ENCODE measurements around the gene FKRP.
"Not testable (repeated sequence)": the region's sequence is repeated elsewhere in the genome, so short reads cannot be mapped to it uniquely, and the experiment has no call there.

Gene FKRP, protein sequence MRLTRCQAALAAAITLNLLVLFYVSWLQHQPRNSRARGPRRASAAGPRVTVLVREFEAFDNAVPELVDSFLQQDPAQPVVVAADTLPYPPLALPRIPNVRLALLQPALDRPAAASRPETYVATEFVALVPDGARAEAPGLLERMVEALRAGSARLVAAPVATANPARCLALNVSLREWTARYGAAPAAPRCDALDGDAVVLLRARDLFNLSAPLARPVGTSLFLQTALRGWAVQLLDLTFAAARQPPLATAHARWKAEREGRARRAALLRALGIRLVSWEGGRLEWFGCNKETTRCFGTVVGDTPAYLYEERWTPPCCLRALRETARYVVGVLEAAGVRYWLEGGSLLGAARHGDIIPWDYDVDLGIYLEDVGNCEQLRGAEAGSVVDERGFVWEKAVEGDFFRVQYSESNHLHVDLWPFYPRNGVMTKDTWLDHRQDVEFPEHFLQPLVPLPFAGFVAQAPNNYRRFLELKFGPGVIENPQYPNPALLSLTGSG

DNA sequence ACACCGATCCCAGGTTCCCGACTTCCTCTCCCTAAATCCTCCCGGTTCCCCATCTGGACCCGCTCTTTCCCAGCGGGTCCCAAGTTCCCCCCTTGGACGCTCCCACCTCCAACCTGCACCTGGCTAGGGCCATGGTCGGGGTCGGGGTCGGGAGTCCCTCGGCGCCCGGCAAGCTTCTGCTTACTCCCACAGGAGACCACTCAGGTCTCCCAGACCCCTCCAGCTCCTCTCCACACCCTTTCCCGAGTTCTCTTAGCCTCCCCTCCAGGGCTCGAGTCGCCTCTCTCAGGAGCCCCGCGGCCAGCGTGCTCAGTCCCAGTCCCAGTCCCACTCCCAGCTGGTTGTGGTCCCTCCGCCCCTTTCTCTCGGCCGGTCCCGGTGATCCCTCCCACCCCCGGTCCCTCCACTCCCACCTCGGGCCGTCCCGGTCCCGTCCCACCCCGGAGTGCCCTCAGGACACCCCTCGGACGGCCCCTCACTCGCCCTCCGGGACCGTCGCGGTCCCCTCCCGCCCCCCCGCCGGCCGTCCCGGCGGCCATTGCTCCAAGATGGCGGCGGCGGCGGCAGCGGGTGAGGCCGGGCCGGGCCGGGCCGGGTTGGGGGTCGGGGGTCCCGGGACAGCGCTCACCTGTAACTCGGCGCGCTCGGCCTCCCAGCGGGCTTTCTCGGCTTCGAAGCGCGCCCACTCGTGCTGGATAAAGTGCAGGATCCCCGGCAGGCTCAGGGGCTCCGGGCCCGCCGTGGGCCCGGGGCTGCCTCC, at the start of gene FKRP:
FKRP (plus strand) TSS at position 537 of the 760 bp plus-strand sequence. CDS start 9,394 bp downstream, outside the sequence.
- no peak for DNase-seq (ENCODE audit: low spot score)

DNA sequence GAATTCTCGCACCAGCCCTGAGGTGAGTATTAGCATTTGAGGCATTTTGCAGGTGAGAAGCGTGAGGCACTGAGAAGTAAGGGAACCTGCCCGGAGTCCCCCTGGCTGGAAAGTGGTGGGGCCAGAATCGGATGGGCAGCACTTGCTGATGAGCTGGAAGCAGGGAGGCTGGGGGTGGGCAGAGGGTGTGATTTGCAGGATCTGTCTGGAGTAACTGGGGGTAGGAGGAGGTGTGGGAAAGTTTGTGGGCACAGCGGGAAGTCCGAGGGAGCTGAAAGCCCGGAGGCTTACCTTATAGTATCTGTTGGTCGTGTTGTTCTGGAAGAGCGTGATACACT, 49.0 kb upstream of the FKRP start:
- no peak for DNase-seq (ENCODE audit: low spot score)

DNA sequence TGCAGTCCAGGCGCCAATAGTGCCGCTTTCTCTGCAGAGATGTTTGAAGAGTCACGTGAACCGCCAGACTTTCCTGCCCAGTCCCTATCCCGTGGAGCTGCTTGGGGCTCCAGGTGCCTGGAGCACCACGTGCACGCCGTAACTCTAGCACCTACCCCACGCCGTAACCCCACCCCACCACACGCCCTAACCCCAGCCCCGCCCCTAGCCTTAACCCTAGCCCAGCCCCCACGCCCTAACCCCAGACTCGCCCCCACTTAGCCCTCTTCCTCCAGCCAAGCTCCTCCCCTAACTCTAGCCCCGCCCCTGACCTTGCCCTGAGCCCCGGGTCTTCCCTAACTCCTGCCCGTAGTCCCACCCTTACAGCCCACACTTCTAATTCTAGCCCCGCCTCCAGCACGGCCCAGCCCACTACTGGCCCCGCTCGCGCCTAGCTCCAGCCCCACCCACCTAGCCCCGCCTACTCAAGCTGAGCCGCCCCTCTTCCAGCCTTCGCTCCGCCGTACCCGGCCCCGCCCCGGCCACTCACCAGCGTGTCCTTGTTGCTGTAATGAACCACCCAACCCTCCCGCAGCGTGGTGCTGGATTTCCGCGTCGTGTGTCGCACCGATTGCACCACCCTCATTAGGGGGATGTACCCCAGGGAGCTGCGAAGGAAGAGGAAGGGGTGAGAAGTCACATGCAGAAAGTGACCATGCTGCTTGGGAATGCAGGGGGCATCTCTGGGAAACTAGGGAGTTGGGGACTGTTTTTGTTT, 48.5 kb upstream of the FKRP start:
- DNase-seq (ENCODE audit: low spot score): peak; percentile 96

DNA sequence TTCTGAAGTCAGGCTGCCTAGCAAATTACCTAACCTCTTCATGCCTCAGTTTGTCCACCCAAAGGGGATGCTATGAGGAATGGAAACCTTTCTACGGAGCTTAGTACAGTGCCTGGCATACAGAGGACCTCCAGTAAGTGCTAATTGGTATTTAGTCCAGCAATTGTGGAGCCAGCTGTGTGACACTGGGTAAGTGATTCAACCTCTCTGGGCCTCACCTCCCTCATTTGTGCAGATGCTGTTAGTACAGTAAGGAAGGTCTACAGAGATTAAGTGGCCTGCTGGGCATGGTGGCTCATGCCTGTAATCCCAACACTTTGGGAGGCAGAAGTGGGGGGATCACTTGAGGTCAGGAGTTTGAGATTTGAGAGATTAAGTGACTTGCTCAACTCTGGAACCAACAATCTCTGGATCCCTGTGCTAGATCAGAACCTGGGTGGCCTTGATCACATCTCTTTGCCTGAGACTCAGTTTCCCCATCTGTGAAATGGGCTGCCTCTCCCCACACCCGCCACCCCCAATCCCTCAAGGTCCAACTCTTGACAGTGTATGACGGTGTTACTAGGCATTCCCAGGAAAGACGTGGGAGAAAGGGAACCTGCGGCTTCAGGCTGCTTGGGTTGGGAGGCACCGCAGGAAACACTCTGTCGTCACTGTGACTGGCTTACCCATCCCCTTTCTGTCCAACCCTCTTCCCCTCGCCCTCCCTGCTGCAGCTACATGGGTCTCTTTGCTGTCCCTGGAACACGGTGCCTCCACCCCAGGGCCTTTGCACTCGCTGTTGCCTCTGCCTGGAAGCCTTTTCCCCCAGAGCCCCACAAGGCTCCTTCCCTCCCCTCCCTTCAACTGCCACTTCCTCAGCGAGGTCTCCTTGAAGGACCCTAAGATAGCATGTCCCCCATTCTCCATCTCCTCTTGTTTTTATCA, 47.2 kb upstream of the FKRP start:
- no peak for DNase-seq (ENCODE audit: low spot score)

DNA sequence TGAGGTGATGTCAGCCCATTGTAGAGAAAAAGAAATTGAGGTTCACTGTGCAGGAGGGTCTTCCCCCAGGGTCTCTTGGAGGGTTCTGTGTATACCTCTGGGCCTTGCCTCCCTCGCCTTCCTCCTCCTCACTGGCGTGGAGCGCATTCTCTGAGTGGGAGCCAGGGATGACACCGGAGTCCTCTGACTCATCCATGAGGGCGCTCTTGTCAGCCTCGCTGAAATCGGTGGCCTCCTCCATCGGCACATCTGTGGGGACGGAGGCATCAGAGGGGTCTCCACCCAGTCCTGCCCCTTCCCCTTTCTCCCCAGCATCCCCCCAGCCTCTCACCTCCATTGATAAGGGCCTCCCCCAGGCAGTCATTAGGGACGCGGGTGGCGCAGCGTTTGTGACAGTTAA, 45.2 kb upstream of the FKRP start:
- DNase-seq (ENCODE audit: low spot score): no peak

DNA sequence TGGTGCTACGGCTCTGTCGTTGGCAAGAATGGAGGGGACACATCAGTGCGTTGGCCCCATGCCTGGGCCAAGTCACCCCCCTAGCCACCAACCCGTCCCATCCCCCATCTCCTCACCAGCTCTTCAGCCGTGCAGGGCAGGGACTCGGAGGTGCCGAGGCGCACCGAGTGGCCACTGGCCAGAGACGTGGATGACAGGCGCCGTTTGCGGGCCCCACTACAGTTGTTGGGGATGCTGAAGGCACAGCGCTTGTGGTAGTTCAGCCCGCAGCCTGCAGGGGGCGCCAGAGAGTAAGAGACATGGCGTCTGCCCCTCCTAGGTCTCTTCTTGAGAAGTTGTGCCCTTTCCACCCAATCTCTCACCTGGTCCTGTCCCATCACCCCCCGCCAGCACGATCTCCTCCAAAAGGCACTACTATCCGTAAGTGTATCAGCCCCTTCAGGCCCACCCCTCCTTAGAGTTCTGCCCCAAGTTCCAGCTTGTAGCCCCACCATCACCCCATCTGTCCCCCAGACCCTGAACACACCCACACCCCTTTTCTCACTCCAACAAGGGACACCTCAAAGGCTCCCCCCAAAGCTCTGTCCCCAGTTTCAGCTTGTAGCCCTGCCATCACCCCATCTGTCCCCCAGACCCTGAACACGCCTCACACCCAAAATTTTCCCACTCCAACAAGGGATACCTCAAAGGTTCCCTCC, 41.3 kb upstream of the FKRP start:
- DNase-seq (ENCODE audit: low spot score): peak; percentile 80

DNA sequence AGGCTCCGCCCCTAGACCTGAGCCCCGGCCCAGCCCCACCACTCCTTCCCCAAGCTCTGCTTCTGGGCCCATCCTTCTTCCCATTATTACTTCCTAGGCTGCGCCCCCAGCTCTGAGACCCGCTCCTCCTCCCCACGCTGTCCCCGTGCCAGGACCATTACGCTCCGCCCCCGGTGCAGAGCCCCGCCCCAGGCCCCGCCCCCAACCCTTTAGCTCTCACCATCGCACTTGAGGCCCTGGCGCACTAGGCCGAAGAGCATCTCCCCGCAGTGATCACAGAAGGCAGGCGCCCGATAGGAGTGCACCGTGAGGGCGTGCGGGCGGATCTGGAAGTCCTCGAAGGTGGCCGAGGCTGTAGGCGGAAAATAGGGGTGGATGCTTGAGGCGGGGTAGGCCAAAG, 35.2 kb upstream of the FKRP start:
- DNase-seq (ENCODE audit: low spot score): no peak

DNA sequence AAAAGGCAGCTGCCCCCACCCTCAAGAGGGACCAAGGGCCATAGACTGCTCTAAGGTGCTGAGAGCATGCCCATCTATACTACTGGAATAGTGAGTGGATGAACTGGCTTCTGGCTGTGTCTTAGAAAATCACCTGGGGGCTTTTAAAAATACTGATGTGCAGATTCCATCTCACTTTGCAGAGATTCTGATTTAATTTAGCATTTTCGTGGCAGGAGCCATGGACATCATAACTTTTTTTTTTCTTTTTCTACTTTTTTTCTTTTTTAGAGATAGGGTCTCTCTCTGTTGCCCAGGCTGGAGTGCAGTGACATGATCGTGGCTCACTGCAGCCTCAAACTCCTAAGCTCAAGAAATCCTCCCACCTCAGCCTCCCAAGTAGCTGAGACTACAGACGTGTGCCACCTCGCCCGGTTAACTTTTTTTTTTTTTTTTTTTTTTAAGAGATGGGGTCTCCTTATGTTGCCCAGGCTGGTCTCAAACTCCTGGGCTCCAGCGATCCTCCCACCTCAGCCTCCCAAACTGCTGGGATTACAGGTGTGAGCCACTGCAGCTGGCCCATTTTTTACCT, 33.0 kb upstream of the FKRP start:
- not testable (repeated sequence) for DNase-seq (ENCODE audit: low spot score)

DNA sequence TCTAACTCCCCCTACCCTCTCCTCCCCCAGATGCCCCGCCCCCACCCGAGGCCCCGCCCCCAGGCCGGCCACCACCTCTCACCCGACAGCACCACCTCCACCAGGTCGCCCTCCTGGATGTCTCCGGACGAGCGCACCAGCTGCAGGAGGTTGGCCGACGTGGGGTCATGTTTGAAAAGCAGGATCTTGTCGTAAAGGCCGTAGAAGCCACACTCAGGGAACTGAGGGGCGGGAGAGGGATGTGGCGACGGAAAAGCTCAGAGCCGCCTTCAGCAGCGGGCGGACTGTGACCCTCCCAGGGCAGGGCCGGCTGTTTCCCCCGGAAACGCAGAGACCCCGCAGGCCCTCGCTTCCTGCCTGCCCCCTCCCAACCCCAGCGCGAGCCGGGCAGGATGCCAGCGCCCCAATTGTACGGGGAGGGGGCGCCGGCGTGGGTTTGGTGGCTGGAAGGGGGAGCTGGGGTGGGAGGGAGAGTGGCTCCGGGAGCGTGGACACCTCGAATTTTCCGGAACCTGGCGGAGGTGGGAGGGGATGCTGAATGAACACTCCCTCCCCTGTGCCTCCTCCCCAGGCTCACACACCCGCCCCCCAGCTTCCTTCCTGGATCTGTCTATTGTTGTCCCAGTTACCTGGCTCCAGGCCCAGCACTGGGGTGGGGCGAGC, 31.9 kb upstream of the FKRP start:
- peak; percentile 85 for DNase-seq (ENCODE audit: low spot score)

DNA sequence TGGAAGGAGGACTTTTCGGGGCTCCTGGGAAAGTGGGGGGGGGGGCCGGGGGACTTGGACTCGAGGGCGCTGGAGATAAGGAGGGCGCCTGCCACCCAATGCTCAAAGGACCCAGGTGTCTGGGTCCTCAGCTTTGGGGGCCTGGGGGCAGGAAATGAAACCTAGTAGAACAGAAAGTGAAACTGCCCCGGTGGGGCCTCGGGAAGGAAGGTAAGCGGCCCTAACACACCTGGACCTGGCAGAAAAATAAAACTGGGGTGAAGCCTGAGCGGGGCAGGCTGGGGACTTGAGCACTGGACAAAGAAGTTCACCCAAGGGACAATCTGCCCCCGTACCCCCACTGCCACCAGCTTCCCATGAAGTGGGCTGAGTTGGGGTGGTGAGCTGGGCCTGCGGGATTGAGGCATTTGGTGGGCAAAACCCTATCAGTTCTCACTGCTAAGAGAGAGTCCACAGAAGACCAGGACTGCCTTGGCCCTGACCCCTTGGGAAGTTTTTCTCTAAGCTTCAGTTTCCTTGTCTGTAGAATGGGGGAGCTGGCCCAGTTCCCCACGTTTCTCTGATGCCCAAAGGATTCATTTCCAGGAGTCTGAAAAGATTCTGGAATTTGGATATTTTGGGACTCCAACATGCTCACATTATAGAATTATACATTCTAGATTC, 31.3 kb upstream of the FKRP start:
- DNase-seq (ENCODE audit: low spot score): no peak

DNA sequence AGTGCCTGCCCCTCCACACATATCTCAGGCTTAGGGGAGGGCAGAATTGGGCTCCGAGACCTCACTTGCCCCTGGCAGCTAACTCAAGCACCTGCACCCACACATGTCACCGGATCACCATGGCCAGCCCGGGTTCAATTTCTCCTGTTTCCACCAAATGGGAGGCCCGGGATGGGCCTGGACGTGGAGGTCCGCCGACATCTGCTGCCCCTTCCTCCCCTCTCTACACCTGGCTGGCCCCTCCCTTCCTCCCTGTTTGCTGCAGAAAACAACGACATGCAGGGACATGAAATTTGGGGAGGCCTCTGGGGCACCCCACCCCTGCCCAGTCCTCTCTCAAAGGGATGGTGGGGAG, 30.3 kb upstream of the FKRP start:
- DNase-seq (ENCODE audit: low spot score): no peak

DNA sequence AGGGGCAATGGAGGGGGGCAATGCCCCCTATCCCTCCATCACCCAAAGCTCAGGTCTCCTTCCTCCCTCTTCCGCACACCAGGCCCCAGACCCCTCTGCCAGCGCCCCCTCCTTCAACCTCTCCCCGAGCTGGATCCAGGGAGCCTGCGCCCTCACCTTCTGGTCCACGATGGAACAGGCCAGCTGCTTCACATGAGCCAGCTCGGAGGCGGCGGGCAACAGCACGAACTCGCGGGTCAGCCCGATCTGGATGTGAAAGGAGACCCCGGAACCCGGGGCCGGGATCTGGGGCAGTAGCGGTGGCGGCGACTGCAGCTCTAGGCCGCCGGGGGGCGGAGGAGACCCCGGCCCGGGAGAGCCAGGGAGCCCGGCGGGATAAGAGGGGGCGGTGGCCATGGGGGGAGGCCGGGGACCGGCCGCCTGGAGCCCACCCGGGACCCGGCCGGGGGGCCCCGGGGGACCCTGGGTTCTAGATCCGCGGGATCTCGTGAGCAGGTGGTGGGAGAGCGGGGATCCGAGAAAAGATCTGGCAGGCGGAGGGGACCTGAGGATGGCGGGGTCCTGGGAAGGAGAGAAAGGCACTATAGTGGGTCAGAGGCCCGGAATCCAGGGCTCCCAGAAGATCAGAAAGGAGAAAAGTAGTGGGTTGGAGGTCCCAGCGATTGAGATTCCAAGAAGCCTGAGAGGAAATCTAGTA, 29.7 kb upstream of the FKRP start:
- no peak for DNase-seq (ENCODE audit: low spot score)

DNA sequence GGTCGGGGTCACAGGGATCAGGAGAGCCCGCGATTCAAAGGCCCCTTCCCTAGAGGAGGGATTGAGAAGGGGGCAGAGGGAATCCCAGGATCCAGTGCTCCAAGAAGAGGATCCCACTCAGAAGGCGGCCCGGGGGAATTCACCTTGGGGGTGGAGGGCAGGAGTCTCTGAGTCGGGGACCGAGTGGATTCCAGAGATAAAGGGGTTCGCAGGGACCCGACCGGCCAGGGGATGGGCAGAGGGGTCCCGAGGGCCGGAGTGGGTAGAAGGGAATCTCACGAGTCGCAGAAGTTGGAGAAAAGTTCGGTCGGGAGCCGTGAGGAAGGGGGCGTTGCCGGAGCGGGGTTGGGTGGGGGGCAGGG, 29.2 kb upstream of the FKRP start:
- DNase-seq (ENCODE audit: low spot score): no peak

DNA sequence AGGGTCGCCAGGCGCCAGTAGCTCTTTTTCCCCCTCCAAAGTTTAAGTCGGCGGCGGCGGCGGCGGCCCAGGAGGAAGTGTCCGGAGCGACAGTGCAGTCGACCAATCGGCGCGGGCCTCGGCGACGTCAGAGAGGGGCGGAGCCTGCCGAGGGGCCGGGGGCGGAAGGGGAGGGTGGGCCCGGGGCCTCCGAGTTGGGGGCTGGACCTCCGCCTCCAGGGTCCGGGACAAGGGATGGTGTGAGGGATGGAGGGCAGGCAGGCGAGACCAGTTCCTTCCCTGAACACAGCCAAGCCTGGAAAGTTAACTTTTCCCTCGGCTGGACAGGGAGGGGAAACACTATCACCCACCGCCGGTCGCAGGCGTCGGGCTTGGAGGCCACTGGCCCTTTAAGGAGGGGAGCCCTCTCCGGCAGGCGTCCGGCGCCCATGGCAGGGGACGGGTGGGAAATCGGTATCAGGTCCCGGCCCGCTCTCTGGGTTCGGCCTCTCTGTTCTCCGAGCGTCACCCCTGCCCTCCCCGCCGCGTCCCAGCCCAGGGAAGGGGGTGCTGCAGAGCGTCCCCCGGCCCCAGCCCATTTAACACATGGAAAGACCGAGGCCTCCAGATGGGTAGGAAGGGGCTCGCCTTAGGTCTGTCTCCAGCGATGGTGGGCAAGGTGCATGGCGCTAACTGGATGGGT, 28.7 kb upstream of the FKRP start, which contains the start of gene PRKD2:
PRKD2 (minus strand) TSS at position 81 of the 682 bp plus-strand sequence. CDS start 744 bp downstream, outside the sequence.
- peak; percentile 79 for DNase-seq (ENCODE audit: low spot score)

DNA sequence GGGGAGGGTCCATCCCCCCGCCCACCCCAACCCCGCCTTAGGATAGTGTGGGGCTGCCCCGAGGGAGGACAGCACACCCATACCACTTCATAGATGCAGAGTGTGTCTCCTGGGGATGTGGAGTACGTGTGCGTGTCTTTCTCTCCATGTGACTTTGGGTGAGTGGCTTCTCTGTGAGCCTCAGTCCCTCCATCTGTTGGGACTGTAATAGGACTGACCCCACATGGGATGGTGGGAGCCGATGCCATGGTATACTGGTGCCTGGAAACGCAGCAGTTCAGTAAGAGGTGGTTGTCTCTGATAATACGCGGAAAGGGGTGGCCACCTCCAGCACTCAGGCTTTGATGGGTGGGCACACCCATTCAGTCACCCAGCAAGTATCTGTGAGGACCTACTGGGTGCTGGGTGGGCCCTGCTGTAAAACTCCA, 28.1 kb upstream of the FKRP start:
- DNase-seq (ENCODE audit: low spot score): no peak

DNA sequence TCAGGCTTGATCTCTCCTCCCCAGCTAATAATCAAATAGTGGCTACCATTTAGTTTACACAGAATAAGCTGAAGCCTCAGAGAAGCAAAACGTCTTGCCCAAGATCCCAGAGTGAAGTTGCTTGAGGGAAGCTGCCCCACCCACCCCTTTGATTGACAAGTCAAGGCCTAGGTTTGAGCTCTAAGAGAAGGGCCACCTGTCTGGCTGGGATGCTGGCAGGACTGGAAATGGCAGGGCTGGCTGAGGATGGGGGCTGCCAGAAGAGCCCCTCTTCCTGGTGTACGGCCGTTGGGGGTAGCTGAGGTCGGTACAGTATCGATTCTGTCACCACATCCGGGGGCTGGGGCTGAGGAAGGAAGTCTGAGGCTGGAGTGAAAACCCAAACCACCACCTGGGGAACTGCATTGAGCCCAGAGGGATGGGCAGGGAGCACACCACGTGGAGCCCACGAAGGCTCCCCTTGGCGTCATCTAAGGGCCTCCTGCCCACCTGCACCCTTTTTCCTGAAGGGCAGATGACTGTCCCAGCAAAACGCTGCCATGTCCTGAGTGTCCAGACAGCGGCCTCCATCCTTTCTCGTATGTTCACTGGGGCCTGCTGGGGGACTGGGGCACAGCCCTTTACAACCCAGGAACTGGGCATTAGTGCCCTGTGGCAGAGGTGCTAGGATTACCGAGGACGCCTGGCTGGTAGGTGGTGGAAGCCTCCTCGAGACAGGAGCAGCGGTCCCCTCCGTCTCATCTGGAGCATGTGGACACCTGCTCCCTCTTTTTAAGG, 27.5 kb upstream of the FKRP start:
- DNase-seq (ENCODE audit: low spot score): no peak

DNA sequence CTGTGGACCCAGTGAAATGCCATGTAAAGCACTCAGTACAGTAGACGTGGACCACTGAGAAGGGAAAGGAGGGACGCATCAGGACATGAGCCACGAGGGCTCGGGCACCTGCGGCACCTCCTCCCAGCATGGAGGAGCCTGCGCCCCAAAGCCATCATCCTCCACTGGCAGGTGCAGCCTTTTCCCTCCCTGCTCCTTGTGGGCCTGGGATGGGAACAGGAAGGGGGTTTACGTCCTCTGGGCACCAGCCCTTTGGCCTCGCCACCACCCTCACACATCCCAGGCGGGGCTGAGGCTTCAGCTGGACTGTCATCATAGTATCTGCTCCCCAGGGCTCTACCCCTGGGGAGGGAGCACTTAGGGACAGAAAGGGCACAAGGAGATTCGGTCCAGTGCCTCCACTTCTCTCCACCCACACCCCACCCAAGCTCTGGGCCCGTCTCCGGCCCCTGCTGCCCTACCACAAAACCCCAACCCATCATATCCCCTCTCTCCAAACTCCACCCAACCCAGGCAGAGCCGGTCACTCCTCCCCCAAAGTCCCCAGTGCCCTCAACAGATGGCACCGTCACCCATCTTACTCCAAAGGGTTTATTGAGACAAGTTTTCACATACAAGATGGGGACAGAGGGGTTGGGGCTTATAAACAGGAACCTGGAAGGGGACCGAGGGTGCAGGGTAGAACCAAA, 26.8 kb upstream of the FKRP start:
- DNase-seq (ENCODE audit: low spot score): no peak

Data from COLO829 (cell line).